CD4-positive, alpha-beta T cell treated with Interleukin-4 for 1 hour (primary cell): ENCODE results near the gene PRR7.
A peak's percentile ranks its signal among the peaks of the same experiment; 100 is the strongest.
"Not testable (repeated sequence)": the region's sequence is repeated elsewhere in the genome, so short reads cannot be mapped to it uniquely, and the experiment has no call there.

Experiments used
- DNase-seq, 2 donors: peaks; one replicate each; pipeline ENCODE4 v3.0.0-alpha.2; 2020 to 2022

PRR7 gene, protein sequence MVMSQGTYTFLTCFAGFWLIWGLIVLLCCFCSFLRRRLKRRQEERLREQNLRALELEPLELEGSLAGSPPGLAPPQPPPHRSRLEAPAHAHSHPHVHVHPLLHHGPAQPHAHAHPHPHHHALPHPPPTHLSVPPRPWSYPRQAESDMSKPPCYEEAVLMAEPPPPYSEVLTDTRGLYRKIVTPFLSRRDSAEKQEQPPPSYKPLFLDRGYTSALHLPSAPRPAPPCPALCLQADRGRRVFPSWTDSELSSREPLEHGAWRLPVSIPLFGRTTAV

DNA sequence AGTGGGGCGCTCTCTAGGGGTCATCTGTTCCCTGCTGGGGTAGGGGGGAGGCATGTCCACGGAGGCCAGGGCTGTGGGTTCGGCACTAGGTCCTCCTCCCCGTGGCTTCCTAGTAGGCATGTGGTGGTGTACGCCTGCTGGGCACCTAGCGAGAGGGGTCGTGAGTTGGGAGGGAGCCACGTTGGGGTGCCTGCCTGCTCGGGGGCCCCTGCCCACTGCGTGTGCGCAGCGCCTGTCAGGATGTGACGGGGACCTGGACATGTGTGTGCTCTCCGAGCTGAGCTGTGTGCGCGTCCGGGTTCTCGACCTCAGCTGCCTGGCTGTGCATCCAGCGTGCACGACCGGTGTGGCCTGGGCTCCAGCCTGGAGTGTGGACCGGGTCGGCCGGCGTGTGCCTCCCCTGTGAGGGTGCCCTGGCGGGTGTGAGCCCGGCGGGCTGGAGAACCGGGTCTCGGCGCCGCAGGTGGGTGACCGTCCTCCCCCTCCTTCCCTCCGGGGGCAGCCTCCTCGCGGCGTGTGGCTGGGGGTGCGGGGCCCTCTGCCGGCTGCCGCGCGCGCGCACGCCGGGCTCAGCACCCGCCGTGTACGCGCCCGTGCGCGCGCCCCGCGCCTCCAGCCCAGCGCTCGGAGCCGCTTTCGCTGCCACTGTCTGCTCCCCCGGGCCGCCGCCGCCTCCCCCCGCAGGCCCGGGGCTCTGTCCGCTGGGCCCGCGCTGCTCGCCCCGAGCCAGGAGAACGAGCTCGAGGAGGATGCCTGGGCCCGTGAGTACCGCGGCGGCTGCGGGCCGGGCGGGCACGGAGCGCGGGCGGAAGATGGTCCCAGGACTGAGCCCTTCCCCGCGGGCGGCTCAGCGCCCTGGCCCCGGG lies at the start of gene PRR7:
Gene PRR7 (plus strand): TSS at position 615 of the 866 bp plus-strand sequence. CDS start 8,254 bp downstream, outside the sequence.
- DNase-seq, result peak; percentile 77

GRCh38 chr5:177397875-177398390 lies 48.7 kb upstream of the PRR7 start:
- no peak for DNase-seq

DNA sequence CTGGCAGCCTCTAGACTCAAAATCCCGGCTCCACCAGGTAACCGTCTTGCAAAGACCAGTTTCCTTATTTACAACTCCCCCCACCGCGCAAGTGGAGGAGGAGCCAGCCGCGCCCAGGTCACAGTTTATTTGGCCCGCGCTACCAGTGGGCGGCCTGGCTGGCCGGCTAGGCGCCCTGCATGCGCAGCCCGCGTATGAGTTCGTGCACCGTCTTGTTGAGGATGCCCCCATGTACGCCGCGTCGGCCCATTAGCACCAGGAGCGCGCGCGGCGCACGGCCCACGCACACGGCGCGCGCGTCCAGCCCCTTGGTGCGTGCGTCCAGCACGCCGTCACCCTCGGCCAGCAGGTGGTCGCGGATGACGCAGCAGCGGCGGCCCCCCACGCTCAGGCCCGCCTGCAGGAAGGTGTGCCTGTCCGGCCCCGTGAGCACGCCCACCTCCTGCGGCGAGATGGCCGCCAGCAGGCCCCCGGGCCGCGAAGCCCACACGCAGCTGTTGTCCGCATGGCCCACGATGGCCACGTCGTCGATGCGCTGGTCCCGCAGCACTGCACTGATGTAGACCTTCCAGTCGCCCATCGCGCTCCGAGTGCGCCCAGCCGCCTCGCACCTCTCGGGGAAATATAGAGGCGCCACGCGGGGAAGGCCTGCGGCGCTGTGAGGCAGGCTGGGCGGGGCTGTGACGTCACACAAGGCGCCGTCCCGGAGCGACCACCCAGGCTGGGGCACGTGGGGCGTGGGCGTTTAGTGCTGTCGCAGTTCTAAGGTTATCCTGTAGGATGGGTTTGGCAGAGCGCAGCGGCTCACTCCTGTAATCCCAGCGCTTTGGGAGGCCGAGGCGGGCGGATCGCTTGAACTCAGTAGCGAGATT lies 46.4 kb upstream of the PRR7 start, which contains the start of gene PFN3:
Gene PFN3 (minus strand): TSS at position 665 of the 872 bp plus-strand sequence. CDS start 85 bp downstream, at position 580.
- DNase-seq, result no peak

DNA sequence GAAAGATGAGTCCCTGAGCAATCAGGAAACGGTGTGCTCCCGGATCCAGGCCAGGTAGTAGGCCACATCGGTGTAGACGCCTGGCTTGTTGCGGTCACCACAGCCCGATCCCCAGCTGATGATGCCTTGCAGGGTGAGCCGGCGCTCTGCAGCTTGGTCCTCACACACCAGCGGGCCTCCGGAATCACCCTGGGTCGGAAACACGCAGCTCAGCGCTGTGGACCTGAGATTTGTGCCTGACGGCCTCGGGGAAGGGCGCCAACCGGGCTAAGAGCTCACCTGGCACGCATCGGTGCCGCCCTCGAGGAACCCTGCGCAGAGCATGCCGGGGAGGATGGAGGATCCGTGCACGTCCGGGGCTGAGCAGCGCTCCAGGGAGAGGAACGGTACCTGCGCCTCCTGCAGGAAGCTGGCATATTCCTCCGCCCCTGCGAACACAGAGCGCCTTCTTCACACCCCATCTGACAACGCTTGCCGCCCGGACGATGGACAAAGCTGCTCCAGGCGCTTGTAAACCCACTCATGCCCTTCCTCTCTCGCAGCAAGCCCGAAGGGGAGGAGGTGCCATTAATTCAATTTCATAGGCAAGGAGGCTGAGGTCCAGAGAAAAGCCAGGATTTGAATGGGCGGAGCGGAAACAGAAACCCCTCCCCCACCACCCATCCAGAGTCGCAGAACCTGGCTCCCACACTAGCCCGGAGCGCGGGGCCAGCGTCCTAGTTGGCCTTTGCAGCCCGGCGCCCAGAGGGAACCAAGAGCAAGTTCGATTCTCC lies 44.2 kb upstream of the PRR7 start:
- peak; percentile 68 to 74 for DNase-seq

GRCh38 chr5:177403102-177403791 lies 43.4 kb upstream of the PRR7 start:
- peak; percentile 59 to 64 for DNase-seq

GRCh38 chr5:177403792-177404640 lies 42.6 kb upstream of the PRR7 start:
- peak; percentile 90 to 91 for DNase-seq

GRCh38 chr5:177404641-177405179 lies 41.9 kb upstream of the PRR7 start:
- DNase-seq, result no peak

DNA sequence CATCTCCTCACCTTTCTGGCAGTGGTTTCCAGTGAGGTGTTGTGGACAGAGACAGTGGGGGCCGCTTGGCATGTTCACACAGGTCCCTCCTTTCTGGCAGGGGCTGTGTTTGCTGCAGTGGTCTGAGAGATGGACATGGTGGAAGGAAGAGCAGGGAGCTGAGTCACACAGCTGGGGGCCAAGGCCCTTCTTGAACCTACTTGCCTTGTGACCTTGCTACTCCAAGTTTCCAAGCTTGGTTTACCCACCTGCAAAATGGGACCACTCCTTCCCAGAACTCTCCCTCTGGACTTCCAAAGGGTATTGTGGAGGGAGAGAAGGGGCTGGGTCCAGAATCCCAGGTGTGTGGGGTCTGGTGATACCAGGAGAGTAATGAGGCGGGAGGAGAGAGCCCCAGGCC lies 41.3 kb upstream of the PRR7 start:
- no peak for DNase-seq

DNA sequence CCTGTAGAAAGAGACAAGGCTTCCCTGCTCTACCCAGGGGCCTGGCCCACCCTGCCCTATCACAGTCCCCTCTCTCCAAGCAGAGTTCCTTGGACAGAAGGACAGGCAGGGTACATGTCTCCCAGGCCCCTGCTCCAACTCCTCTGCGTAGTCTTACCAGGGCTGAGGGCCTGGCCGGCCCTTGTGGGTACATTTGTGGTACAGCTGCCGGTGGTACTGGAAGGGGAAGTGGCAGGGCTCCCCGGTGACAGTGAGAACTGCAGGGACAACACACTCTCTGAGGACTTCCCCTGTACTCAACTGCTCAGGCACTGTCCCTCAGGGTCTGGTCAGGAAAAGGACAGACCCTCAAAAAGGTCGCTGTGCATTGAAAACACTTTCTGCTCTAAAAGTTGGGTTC lies 40.8 kb upstream of the PRR7 start:
- peak in 1 of 2 donors; percentile 73 for DNase-seq

GRCh38 chr5:177409043-177409801 lies 37.4 kb upstream of the PRR7 start, which contains the start of gene F12:
Gene F12 (minus strand): TSS chr5:177409564. CDS start chr5:177409527, 37 bp downstream.
- no peak for DNase-seq

DNA sequence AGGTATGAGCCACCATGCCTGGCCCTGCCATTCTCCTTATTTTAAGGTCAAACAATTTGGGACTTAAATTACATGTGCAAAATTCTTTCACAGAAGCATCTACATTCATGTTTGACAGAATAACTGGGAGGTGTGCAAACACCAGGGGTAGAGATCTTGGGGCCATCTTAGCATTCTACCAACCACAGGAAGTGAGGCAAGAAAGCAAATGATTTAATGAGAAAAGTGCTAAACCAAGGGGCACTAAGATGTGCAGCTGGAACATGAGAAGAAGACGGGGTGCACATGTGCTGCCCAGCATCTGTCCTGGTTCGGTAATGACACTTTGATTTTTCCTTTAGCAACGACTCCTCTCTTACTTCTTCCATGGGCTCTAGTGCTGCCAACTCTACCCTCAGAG lies 36.0 kb upstream of the PRR7 start:
- DNase-seq, result no peak

- peak in 1 of 2 donors; percentile 81 for DNase-seq
These were observed 33.9 kb upstream of the PRR7 start for GRCh38 chr5:177412603-177413233.

GRCh38 chr5:177414481-177414880 lies 32.1 kb upstream of the PRR7 start:
- DNase-seq, result no peak

DNA sequence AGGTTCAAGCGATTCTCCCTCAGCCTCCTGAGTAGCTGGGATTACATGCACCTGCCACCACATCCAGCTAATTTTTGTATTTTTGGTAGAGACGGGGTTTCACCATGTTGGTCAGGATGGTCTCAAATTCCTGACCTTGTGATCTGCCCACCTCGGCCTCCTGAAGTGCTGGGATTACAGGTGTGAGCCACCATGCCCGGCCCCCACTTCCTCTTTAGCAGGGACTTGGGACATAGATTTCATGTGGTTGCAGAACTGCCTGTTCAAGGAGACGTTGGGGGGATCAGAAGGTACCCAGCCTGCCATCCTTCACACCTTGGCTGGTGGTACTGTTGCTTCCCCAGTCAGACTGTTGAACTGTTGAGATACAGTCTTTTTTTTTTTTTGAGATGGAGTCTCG lies 29.5 kb upstream of the PRR7 start:
- DNase-seq, result not testable (repeated sequence)

DNA sequence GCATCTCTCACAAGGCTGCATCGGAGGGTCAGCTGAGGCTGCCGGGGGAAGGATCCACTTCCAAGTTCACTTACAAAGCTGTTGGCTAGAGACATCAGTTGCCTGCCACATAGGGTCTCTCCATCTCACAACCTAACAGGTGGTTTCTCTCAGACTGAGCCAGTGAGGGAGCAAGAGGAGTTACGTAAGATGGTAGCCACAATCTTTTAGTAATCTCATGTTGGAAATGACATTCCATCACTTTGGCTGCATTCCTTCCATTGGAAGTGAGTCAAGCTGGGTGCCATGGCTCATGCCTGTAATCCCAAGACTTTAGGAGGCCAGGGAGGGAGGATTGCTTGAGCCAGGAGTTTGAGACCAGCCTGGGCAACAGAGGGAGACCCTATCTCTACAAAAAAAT lies 27.6 kb upstream of the PRR7 start:
- DNase-seq, result no peak

GRCh38 chr5:177420472-177420871 lies 26.1 kb upstream of the PRR7 start:
- DNase-seq, result not testable (repeated sequence)

DNA sequence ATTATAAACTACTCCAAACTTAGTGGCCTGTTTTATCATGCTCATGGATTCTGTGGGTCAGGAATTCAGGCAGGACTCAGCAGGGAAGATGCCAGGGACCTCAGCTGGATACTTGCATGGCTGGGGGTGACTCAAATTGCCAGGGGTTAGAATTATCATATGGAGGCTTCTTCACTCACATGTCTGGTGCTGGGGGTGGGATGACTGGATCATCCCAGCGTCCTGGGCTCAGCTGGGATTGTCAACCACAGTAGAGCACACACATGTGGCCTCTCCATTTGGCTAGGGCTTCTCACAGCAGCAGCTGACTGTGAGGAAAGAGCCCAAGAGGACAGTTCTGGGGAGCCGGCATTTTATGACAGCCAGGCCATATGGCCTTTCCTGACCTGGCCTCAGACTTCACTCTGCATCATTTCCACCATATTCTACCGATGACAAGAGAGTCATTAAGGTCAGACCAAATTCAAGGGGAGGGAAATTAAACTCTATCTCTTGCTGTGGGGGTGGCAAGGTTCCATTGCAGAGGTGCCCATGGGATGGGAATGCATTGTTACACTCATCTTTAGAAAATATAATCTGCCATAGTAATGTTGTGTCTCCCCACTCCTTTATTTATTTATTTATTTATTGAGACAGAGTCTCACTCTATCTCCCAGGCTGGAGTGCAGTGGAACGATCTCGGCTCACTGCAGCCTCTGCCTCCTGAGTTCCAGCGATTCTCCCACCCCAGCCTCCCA lies 25.4 kb upstream of the PRR7 start:
- DNase-seq, result no peak

GRCh38 chr5:177423671-177424070 lies 22.9 kb upstream of the PRR7 start:
- no peak for DNase-seq
